ENCODE data around the gene DPP7. TPM values are rescaled to one million over a fixed set of nuclear protein-coding genes. Genes with fewer than 3 reads are reported as not detected.
A peak's percentile ranks its signal among the peaks of the same experiment; 100 is the strongest.

The DPP7 gene
- total and polyA plus RNA-seq, 2 of the 4 experiments (the other 2 are of a cell fraction) = 14.9 to 76.4 TPM

- CTCF ChIA-PET = no interaction called here
- Histone ChIP-seq H3K56ac (ENCODE audit: extremely low read depth, insufficient read depth, low read length) (no peak overlapping the region), H2BK15ac (ENCODE audit: low read depth, low read length) (no peak overlapping the region), H2BK5ac (ENCODE audit: low read depth, low read length, poor library complexity, severe bottlenecking) (no peak overlapping the region), H3K36me3 (ENCODE audit: control insufficient read depth, insufficient read depth, low read length) (peaks cover 12% of the 10 kb centered on the region; the same call in 1 of the 2 replicates), H3K4me2 (ENCODE audit: low read depth, low read length) (no peak overlapping the region), H3K79me1 (ENCODE audit: low read depth in 1 of 2, low read length in 2 of 2) (peaks cover 31 to 36% of the 10 kb centered on the region in 2 experiments), H3K27ac (ENCODE audit: insufficient read depth, low read length) (no peak overlapping the region), H3K9ac (ENCODE audit: low read depth, low read length) (no peak overlapping the region), H3K4me1 (ENCODE audit: control insufficient read depth, insufficient read depth, low read length) (peaks cover 10% of the 10 kb centered on the region), H3K9me1 (ENCODE audit: insufficient read depth, low read length) (peaks cover 6% of the 10 kb centered on the region), H4K91ac (ENCODE audit: insufficient read depth, low read depth, low read length) (no peak overlapping the region), H4K5ac (ENCODE audit: low read depth, low read length) (no peak overlapping the region), H2AK5ac (ENCODE audit: low read depth, low read length) (no peak overlapping the region), H4K20me1 (ENCODE audit: insufficient read depth, low read length) (no peaks in the 10 kb centered on the region), H3K14ac (replicated peaks; ENCODE audit: low read depth, low read length) (no peak overlapping the region), H2AK9ac (replicated peaks; ENCODE audit: low read depth, low read length, poor library complexity) (peak overlapping the region; percentile 6), H2AFZ (replicated peaks; ENCODE audit: low read length, poor library complexity) (no peak overlapping the region), H3K18ac (ENCODE audit: low read depth, low read length) (no peak overlapping the region), H3K27me3 (ENCODE audit: control insufficient read depth, insufficient read depth, low read length) (no peaks in the 10 kb centered on the region), H3K4ac (ENCODE audit: low read depth, low read length) (no peak overlapping the region), H3K23ac (ENCODE audit: low read depth, low read length) (0 out of 2 replicates have a peak overlapping the region, but pooled peaks have one; percentile 26), H3K9me3 (ENCODE audit: control insufficient read depth, insufficient read depth, low read length) (no peaks in the 10 kb centered on the region), H2BK120ac (ENCODE audit: low read depth, low read length) (no peak overlapping the region), H3K4me3 (ENCODE audit: insufficient read depth, low read depth, low read length) (no peak overlapping the region), H4K8ac (ENCODE audit: low read depth in 2 of 2, low read length in 2 of 2) (no peak overlapping the region; a peak in 1 of 4 replicates), H2BK20ac (ENCODE audit: low read depth, low read length) (no peak overlapping the region)
- WGBS, 2 experiments (ENCODE audit: extremely low coverage in 2 of 2, insufficient read length in 1 of 2) = no CpG with 5 or more reads among the region's 5 CpGs
- no peak for DNase-seq
- dilution Hi-C loops (cut with HindIII; ENCODE audit: low sequenced_read_pairs, unreplicated experiment) = no loop called here
- TF ChIP-seq POLR2A (IDR thresholded peaks at IDR 0.05; ENCODE audit: low read depth, low read length) (no peak), USF2 (IDR thresholded peaks at IDR 0.05; ENCODE audit: low read depth, low read length) (no peak), ELK1 (IDR thresholded peaks at IDR 0.05; ENCODE audit: borderline replicate concordance, low read depth, low read length) (no peak), CTCF (conservative IDR thresholded peaks at IDR 0.05; ENCODE audit: low read depth, low read length) (no peak), MXI1 (IDR thresholded peaks at IDR 0.05; ENCODE audit: borderline replicate concordance, low read depth, low read length) (no peak), RCOR1 (IDR thresholded peaks at IDR 0.05; ENCODE audit: insufficient replicate concordance, low read length) (no peak), MAZ (IDR thresholded peaks at IDR 0.05; ENCODE audit: borderline replicate concordance, low read depth, low read length) (no peak), RFX5 (IDR thresholded peaks at IDR 0.05; ENCODE audit: low read depth, low read length) (no peak), FOS (IDR thresholded peaks at IDR 0.05; ENCODE audit: low read depth, low read length) (no peak), NFE2L2 (IDR thresholded peaks at IDR 0.05; ENCODE audit: low read depth, low read length) (no peak), CEBPB (IDR thresholded peaks at IDR 0.05; ENCODE audit: low read depth, low read length) (no peak), MAFK (IDR thresholded peaks at IDR 0.05; ENCODE audit: low read depth, low read length) (no peak), BHLHE40 (IDR thresholded peaks at IDR 0.05; ENCODE audit: low read depth, low read length) (no peak)
- intact Hi-C loops (cut with micrococcal nuclease) = no loop called here
- in situ Hi-C loops (cut with MboI; ENCODE audit: low sequenced_read_pairs) = no loop called here
- POLR2A ChIA-PET (ENCODE audit: unreplicated experiment) = no interaction called here
- no TSS peak for BruUV-seq (replicated peaks)
- ATAC-seq (ENCODE audit: low read depth) = no peak
These were observed 26.4 kb downstream of the DPP7 start for GRCh38 chr9:137088121-137088520.

Data from IMR-90 (cell line).